Measurements from ENCODE around the gene ELOB.

Gene ELOB

DNA sequence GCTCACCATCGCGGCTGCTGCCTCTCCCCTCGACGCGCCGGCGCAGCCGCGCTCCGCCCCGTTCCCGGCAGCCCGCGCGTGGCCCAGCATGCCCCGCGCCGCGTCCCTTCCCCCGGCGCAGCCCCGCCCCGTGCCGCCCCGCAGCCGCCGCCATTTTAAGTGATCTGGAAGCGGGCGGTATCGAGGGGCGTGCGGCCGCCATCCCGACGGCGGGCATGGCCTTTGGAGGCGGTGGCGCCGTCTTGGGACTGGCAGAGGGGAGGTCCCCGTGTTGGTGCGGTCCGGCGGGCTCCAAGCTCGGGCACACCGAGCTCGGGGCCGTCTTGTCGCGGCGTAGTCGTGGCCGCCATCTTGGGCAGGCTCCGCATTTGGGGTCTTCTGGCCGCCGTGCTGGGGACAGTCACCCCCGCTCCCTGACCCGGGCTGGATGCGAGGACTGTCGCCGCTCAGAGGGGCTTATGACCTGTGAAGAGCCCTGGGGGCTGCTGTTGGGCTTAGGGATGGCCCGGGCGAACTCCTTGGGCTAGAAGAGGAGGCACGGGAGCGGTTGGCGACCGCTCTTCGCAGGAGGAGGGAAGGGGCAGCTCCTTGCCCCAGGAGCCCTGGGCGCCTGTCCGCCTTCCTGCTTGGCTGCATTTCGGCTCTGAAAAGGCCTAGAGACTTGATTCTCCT, at the start of gene ELOB:
TSS of gene ELOB (minus strand) at position 50 of the 672 bp plus-strand sequence. CDS start at position 9, 41 bp downstream.
- H3K27ac ChIP-seq: peak within 1 kb of the TSS; percentile 96
- TF ChIP-seq CTCF (conservative IDR thresholded peaks at IDR 0.05): no peak

- H3K27ac ChIP-seq: no peak overlapping the region
- TF ChIP-seq CTCF (conservative IDR thresholded peaks at IDR 0.05): no peak
Measured at GRCh38 chr16:2825906-2826305, 48.8 kb upstream of the ELOB start.

DNA sequence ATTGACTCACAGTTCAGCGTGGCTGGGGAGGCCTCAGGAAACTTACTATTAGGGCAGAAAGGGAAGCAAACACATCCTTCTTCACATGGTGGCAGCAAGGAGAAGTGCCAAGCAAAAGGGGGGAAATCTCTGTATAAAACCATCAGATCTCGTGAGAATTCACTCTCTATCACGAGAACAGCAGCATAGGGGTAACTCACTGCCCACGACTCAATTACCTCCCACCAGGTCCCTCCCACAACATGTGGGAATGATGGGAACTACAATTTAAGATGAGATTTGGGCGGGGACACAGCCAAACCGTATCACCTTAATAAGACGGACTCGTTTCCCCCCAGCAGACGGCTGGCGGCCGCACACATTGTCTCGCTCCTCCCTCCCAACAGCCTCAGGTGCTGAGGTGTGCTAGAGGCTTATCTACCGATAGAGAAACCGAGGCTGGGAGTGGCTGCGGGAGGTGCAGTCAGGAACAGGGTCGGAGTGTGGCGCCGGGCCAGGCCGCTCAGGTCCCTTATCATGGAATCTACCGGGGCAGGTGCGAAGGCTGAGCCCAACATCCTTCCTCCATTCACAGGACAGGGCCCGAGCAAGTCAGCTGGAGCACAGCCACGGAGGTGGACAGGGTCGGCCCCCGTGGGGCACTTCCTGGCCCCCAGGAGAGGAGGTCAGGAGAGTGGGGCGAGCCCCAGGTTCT, 48.1 kb upstream of the ELOB start:
- TF ChIP-seq CTCF (conservative IDR thresholded peaks at IDR 0.05): no peak
- no peak overlapping the region for H3K27ac ChIP-seq

- no peak for TF ChIP-seq CTCF (conservative IDR thresholded peaks at IDR 0.05)
- no peak overlapping the region for H3K27ac ChIP-seq
Measured at GRCh38 chr16:2824626-2825025, 47.5 kb upstream of the ELOB start.

- H3K27ac ChIP-seq: no peak overlapping the region
- TF ChIP-seq CTCF (conservative IDR thresholded peaks at IDR 0.05): no peak
Measured at GRCh38 chr16:2822496-2822895, 45.4 kb upstream of the ELOB start.

DNA sequence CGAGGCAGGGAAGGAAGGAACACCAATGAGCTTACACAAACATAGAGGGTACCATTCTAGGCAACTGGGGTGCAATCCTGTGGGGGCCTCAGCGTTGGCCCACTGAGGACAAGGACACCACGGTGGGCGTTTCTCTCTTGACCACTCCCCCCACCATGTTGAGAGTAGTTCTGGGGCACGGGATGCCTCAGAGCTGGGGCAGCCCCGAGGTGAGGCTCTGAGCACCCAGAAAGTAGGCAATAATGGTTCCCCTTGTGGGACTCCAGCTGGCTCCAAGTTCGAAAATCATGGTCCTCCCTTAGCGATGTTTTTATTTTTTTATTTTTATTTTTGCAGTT, 45.0 kb upstream of the ELOB start:
- no peak overlapping the region for H3K27ac ChIP-seq
- TF ChIP-seq CTCF (conservative IDR thresholded peaks at IDR 0.05): no peak

GRCh38 chr16:2821487-2822157, 44.5 kb upstream of the ELOB start:
- H3K27ac ChIP-seq: no peak overlapping the region
- TF ChIP-seq CTCF (conservative IDR thresholded peaks at IDR 0.05): no peak

All from VCaP (cell line).